Measurements from ENCODE around the gene OASL.
A peak's percentile ranks its signal among the peaks of the same experiment; 100 is the strongest.
"Not testable (repeated sequence)": the region's sequence is repeated elsewhere in the genome, so short reads cannot be mapped to it uniquely, and the experiment has no call there.

OASL gene

DNA sequence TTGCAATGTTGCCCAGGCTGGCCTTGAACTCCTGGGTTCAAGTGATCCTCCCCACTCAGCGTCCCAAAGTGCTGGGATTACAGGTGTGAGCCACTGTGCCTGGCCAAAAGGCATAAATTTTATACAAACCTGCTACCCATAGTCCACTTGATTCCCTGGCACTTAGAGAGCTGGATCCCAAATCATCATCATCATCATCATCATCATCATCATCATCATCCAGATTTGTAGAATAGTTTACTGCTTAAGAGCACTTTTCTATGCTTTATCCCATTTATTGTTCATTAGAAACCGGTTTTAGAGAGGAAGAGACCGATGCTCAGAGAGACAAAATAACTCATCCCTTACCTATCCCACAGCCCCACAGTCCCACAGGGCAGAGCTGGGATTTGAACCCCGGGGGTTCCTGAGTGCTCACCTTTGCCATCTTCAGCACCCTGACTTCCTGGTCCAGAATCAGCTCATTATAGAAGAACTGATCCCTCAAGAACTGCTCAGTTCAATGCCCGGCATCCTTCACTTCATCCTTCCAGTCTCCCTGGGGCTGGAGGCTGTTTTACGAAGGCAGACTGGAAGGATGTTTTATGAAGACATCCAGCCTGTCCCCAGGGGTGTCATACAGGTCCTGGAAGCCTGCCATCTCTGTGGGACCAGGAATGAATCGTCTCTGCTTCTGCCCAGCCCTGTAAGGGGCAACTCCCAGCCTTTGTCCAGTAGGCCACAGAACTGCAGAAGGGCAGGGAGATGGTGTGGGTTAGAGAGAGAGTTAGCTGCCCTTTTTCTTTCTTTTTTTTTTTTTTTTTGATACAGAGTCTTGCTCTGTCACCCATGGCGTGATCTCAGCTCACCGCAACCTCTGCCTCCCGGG, 20.2 kb upstream of the OASL start:
- DNase-seq (ENCODE audit: low spot score), result peak; percentile 45

DNA sequence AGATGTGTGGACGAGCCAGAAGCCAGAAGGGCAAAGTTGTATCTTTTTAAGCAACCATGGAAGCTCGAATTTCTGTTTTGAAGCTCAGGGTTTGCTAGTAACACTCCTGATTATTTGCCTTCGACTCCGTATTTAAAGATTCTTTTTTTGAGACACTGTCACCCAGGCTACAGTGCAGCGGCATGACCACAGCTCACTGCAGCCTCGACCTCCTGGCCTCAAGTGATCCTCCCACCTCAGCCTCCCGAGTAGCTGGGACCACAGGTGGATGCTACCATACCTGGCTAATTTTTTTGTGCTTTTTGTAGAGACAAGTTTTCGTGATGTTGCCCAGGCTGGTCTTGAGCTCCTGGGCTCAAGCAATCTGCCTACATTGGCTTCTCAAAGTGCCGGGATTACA, 18.7 kb upstream of the OASL start:
- DNase-seq (ENCODE audit: low spot score), result no peak

DNA sequence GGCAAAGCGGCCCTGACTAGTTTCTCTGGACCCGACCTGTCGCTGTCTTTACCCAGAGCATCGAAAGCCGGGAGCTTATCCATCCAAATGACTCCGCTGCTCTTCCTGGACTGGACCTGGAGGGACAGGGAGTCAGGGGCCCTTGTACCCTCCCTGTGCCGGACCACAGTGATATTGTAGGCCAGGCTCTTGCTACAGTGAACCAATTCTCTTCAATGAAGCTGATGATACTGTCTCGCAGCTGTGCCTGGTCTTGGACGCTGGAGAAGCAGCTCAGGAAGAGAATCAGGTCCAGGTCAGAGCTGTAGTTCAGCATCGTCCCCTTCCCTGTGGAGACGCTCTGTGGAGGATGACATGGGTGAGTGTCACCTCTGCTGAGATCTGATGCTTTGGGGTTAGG, 14.7 kb upstream of the OASL start:
- no peak for DNase-seq (ENCODE audit: low spot score)

DNA sequence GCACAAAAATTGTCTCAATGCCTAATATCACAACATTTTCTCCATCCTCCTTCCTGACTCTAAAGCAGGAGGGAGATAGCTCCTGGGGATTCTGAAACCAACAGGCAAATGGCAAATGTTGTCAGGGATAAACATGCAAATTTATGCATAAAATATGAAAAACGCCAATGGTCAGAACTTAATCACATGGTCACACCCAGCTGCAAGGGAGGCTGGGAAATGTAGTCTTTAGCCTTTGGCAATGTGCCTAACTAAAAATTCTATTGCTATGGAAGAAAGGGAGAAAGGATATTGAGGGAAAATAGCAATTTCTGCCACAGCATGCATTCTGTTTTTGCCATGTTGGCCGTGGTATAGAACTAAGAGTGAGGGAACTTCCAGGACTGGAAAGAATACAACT, 11.7 kb upstream of the OASL start:
- no peak for DNase-seq (ENCODE audit: low spot score)

DNA sequence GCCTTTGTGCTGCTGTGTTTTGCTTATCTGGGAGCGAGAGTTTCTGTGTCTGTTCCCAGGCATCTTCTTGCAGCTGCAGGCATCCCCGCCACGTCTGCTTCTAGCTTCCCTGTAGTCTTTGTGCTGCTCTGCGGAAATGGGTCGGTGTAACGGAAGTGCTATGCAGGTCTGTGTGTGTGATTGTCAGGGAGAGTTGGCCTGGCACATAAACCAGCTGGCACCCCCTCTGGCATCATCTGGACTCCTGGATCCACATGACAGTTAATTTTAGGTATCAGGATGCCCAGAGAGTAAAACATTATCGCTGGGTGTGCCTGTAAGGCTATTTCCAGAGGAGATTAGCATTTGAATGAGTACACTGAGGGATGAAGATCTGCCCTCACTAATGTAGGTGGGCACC, 9.4 kb upstream of the OASL start:
- DNase-seq (ENCODE audit: low spot score), result no peak

DNA sequence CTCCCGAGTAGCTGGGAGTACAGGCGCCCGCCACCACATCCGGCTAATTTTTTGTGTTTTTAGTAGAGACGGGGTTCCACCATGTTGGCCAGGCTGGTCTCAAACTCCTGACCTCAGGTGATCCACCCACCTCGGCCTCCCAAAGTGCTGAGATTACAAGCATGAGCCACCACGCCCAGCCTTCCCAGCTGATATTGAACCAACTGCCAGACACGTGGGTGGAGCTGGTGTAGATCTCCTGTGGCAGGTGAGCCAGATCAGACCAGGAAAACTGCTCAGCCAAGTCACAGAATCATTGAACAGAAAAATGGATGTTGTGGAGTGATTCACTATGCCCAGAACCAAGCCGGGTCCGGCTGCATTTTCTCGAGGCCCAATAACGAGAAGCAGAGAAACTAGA, 8.4 kb upstream of the OASL start:
- not testable (repeated sequence) for DNase-seq (ENCODE audit: low spot score)

DNA sequence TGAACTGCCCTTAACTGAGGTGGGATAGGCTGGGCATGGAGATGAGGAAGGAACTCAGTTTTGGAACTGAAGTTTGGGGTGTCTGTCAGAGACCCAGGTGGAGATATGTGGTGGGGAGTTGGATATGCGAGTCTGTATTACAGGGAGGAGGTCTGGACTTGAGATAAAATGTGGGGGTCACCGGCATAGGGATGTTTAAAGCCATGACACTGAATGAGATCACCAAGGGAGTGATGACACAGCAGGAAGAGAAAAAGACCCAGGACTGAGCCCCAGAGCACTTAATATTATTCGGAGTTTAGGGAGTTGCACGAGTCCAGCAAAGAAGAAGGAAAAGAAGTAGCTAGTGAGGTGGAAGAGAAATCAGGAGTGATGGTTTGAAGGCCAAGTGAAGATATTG, 4.0 kb upstream of the OASL start:
- DNase-seq (ENCODE audit: low spot score), result no peak

DNA sequence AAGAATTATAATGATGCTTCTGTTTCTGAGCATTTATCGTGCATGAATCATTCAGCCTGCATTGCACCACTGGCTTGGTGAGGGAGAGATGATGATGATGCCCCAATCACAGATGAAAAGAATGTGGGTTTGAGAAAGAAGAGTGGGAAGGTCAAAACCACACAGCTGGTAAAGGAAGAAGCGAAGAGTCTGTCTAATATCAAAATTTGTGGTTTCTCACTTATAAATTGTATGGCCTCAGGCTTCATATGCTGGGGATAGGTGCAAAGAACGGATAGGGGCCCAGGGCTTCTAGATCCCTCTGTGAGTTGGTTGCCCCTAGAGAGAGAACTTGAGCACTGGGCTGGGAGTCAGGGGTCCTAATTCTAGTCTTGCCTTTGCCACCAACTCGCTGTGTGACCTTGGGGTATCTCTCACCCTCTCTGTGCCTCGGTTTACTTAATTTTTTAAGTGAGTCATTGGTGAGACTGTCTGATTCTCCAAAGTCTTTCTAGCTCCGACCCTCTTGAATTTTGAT, 2.2 kb downstream of the OASL start:
- DNase-seq (ENCODE audit: low spot score), result peak; percentile 78

DNA sequence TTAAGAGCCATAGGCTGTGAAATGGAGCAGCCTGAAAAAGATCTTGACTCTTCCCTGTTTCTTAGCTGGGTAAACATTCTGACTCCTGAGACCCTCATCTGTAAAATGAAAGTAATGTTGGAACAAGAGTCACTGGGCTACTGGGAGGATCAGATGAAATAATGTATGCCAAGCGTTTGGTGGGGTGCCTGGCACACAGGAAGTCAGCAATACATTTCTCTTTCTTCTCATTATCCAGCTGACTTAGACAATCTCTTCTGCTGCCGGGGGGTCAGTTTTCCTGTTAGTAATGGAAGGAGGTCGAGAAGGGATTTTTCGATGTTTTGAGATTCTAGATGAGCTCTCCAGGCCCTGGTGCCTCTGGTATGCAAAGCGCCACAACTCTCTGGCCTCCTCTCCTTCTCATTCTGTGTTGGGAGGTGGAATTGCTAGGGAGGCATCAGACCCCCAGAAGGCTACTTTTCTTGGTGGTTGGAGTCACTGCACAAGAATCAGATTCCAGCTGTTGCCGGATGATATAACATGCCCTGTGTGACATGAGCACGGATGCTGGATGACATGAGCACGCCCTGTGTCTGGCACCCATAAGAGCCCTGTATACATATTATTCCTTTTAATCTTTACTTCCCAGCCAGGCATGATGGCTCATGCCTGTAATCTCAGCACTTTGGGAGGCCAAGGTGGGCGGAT, 4.3 kb downstream of the OASL start:
- no peak for DNase-seq (ENCODE audit: low spot score)

DNA sequence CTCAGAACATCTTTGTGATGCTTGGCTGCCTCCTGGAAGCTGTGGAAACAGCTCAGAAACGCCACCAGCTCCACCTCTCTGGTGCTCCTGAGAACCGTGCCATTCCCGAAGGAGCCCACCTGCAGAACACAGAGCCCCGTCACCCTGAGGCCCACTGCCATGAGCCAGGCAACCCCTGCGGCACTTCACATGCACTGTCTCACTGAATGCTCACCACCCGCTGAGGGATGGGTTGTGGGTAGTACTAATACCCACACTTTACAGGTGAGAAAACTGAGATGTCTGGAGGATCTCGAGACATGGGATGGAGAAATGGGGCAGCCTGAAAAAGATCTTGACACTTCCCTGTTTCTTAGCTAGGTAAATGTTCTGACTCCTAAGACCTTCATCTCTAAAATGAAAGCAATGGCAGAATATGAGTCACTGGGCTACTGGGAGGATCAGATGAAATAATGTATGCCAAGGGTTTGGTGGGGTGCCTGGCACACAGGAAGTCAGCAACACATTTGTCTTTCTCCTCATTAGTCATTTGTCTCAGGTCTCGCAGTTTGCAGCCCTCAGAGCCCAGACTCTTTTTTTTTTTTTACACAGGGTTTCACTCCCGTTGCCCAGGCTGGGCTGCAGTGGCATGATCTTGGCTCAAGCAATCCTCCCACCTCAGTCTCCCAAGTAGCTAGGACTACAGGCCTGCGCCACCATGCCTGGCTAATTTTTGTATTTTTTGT, 5.3 kb downstream of the OASL start:
- peak; percentile 94 for DNase-seq (ENCODE audit: low spot score)

DNA sequence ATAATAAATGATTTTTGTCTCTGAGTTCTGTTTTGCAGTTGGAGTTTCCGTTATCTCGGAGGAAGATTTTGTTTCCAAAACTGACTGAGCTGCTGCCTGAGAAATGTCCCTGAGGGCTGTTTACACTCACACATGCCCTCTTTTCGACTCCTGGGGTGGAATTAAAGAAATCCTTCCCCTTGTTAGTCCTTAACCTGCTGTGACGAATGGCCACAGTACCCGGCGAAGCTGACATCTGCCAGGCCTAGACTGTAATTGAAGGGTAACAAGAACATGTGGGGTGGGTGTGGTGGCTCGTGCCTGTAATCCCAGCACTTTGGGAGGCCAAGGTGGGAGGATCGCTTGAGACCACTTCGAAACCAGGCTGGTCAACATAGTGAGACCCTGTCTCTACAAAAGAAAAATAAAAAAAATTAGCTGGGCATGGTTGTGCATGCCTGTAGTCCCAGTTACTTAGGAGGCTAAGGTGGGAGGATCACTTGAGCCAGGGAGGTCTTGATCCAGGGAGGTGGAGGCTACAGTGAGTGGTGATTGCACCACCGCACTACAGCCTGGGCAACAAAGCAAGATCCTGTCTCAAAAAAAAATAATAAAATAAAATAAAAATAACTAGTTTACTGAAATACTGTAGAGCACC, 8.4 kb downstream of the OASL start:
- no peak for DNase-seq (ENCODE audit: low spot score)

DNA sequence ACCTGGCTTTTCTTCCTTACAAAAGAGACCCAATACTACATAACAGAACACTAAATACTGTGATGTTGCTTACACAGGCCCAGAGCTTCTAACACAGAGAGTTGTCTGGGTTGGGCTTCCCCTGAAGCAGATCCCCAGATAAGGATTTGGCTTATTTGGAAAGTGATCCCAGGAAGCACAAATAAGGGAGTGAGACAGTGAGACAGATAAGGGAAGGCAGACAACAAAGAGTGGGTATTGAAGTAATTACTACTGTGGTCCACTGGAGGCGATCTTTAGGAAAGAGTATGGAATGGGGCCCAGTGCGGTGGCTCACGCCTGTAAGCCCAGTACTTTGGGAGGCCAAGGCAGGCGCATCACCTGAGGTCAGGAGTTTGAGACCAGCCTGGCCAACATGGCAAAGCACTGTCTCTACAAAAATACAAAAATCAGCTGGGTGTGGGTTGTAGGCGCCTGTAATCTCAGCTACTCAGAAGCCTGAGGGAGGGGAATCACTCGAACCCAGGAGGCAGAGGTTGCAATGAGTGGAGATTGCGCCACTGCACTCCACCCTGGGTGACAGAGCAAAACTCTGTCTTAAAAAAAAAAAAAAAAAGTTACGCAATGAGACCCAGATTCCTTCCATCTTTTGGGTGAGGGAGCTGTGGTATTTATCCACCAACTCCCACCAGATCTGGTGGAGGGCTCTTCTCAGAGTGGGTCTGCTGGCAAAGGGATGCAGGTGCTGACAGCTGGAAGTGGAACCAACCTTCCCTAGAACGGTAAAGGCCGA, 12.6 kb downstream of the OASL start:
- DNase-seq (ENCODE audit: low spot score), result no peak

DNA sequence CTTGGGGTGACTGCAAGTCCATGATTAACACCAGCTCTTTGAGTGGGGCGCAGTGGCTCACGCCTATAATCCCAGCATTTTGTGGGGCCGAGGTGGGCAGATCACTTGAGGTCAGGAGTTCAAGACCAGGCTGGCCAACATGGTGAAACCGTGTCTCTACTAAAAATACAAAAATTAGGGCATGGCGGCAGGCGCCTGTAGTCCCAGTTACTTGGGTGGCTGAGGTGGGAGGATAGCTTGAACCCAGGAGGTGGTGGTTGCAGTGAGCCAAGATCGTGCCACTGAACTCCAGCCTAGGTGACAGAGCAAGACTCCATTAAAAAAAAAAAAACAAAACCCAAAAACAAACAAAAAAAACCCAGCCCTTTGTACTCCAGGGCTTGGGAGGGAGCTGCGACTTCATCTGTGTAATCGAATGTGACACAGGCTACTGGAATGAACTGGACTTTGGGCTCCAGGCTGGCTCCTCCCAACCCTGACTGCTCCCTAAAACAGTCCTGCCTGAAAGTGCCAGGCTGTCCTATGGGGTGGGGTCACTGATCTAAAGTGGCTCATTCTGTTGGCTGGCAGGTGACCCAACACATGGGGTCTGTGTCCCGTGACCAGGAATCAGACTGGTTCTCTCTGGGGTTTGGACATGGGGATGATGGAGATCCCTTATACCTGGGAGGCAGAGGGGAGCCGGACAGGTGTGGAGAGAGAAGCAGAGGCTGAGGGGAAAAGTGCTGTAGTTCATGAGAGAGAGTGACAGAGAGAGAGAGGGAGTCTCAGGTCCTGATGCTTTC, 13.4 kb downstream of the OASL start:
- no peak for DNase-seq (ENCODE audit: low spot score)

DNA sequence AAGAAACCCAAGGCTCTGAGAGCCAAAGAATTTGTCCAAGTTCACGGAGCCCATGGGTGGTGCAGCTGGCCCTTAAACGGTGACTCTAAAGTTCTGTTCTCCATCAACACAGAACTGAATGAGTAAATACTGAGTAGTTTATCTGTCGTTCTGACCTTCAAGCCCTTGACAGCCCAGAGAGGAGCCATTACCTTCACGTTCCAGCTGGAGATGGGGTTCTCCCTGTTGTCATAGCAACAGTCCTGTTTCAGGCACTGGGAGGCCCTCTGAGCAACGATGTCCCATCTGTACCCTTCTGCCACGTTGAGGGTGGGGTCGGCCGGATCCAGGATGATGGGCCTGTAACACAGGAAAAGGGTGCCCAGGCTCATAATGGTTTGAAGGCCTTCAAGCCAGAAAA, 15.2 kb downstream of the OASL start:
- DNase-seq (ENCODE audit: low spot score), result no peak

DNA sequence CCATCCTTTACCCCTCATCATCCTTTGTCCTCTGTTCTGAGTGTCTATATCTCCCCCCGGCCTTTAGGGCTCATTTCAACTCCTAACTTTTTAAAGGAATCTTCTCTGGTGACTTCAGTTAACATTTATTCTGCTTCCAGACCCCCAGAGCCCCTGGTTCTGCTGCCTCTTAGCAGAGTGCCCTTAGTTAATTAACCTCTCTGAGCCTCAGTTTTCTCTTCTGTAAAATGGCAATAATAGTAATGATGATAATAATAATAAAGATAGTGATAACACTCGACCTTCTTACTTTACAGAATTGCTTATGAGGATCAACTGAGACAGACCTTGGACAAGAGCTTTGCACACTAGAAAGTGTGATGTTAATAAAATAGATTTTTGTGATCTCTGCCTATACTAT, 16.3 kb downstream of the OASL start:
- DNase-seq (ENCODE audit: low spot score), result no peak

DNA sequence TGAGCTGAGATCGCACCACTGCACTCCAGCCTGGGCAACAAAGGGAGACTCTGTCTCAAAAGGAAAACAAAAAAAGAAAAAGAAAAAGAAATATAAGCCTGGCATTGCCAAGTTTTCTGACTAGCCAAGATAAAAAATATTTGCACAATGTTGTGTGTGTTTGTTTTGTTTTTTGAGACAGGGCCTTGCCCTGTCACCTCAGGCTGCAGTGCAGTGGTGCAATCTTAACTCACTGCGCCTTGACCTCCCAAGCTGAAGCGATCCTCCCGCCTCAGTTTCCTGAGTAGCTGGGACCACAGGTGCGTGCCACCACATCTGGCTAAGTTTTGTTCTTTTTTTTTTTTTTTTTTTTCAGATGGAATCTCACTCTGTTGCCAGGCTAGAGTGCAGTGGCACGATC, 17.3 kb downstream of the OASL start:
- no peak for DNase-seq (ENCODE audit: low spot score)

DNA sequence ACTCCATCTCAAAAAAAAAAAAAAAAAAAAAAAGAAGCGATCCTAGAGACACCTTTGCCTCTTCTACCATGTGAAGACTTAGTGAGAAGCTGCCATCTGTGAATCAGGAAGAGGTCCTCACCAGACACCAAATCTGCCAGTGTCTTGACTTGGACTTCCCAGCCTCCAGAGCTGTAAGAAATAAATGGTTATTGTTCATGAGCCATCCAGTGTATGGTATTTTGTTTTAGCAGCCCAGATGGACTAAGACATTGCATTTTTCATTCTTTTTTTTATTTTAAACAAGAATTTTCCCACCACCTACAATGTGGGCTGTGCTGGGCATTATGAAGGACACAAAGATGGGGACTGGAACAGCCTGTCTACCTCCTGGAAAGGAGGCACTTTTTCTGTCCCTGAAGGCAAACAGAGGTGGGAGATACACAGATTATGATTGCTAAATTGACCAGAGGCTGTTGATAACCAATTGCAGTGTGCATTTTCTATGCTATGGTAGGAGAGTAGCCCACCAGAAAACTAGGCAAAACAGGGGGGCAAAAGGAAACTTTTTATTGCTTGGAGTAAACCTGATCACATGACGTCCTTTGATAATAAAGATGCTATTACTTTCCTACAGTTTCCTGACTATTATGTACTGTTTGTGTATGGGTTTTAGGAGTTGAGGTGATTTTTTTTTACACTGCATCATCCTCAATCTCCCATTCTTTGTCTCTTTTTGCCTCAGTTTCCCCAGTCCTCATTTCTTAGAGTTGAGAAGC, 20.0 kb downstream of the OASL start:
- no peak for DNase-seq (ENCODE audit: low spot score)

DNA sequence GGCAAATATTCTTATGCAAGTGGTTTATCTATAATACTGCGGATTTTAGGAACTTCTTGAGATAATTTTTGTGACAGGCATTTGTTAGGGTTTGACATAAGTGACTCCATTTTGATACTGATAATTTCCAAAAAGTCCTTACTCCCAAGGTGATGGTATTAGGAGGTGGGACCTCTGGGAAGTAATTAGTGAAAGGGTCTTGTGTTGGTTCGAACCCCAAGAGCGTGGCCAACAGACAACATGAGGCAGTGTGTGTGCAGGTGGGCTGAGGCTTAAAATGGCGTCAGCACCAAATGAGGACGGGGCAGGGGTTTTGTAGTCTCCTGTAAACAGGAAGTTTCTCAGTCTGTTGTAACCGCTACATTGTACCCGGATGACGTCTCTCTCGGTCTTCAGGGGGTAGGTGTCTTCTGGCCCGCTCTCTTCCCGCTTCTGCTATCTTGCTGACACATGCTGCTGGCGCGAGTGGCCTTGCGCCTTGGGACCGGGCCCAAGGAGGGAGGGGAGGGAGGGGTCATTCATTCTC, 21.0 kb downstream of the OASL start:
- no peak for DNase-seq (ENCODE audit: low spot score)
